ENCODE data around the gene NRP1.

DNA sequence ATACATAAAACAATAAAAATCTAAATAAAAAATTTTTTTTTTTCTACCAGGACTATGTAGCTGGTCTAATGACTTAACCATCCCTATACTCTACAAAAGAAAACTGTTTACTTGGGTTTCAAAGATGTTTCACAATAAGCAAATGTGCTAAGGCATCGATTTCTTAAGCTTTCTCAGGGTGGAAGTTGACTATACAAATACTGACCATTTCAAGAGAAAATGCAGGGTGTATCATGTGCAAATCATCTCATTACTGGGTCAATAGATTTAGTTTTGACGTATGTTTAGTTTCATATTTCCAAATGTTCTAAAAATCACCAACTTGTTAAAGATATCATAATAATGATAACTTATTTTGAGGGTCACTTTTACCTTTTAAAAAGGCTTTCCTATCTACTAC is 7.5 kb downstream of the NRP1 start:
- TF ChIP-seq, protein P1, sequence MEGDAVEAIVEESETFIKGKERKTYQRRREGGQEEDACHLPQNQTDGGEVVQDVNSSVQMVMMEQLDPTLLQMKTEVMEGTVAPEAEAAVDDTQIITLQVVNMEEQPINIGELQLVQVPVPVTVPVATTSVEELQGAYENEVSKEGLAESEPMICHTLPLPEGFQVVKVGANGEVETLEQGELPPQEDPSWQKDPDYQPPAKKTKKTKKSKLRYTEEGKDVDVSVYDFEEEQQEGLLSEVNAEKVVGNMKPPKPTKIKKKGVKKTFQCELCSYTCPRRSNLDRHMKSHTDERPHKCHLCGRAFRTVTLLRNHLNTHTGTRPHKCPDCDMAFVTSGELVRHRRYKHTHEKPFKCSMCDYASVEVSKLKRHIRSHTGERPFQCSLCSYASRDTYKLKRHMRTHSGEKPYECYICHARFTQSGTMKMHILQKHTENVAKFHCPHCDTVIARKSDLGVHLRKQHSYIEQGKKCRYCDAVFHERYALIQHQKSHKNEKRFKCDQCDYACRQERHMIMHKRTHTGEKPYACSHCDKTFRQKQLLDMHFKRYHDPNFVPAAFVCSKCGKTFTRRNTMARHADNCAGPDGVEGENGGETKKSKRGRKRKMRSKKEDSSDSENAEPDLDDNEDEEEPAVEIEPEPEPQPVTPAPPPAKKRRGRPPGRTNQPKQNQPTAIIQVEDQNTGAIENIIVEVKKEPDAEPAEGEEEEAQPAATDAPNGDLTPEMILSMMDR (IDR thresholded peaks at IDR 0.05; ENCODE audit: low read depth, low read length, missing input control): no peak
- TF ChIP-seq YY1 (IDR thresholded peaks at IDR 0.05): no peak
- peak in 1 of 2 donors; percentile 7 for TF ChIP-seq RXRA (IDR thresholded peaks at IDR 0.05)
- TF ChIP-seq, protein P2, sequence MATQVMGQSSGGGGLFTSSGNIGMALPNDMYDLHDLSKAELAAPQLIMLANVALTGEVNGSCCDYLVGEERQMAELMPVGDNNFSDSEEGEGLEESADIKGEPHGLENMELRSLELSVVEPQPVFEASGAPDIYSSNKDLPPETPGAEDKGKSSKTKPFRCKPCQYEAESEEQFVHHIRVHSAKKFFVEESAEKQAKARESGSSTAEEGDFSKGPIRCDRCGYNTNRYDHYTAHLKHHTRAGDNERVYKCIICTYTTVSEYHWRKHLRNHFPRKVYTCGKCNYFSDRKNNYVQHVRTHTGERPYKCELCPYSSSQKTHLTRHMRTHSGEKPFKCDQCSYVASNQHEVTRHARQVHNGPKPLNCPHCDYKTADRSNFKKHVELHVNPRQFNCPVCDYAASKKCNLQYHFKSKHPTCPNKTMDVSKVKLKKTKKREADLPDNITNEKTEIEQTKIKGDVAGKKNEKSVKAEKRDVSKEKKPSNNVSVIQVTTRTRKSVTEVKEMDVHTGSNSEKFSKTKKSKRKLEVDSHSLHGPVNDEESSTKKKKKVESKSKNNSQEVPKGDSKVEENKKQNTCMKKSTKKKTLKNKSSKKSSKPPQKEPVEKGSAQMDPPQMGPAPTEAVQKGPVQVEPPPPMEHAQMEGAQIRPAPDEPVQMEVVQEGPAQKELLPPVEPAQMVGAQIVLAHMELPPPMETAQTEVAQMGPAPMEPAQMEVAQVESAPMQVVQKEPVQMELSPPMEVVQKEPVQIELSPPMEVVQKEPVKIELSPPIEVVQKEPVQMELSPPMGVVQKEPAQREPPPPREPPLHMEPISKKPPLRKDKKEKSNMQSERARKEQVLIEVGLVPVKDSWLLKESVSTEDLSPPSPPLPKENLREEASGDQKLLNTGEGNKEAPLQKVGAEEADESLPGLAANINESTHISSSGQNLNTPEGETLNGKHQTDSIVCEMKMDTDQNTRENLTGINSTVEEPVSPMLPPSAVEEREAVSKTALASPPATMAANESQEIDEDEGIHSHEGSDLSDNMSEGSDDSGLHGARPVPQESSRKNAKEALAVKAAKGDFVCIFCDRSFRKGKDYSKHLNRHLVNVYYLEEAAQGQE (IDR thresholded peaks at IDR 0.05): no peak
